HG02763 (cell line): ENCODE measurements around the gene STRN.
"Not testable (repeated sequence)": the region's sequence is repeated elsewhere in the genome, so short reads cannot be mapped to it uniquely, and the experiment has no call there.

Source experiments
- ATAC-seq: cut with Tn5 transposase; IDR thresholded peaks from one replicate; pipeline ENCODE4 v1.9.1; 2021; ENCODE audit warnings: mild to moderate bottlenecking, moderate library complexity; ENCODE audit not compliant: unreplicated experiment

The STRN gene

GRCh38 chr2:36915627-36916026 lies 50.7 kb downstream of the STRN start:
- ATAC-seq: no peak

- no peak for ATAC-seq
Observed at GRCh38 chr2:36912695-36913094, 53.6 kb downstream of the STRN start.

GRCh38 chr2:36911012-36911411 lies 55.3 kb downstream of the STRN start:
- ATAC-seq: no peak

- ATAC-seq: no peak
Observed at GRCh38 chr2:36906277-36906676, 60.1 kb downstream of the STRN start.

GRCh38 chr2:36904636-36905035 lies 61.7 kb downstream of the STRN start:
- ATAC-seq: no peak

GRCh38 chr2:36902385-36903120 lies 63.8 kb downstream of the STRN start:
- no peak for ATAC-seq

GRCh38 chr2:36892805-36893204 lies 73.5 kb downstream of the STRN start:
- no peak for ATAC-seq

- no peak for ATAC-seq
Observed at GRCh38 chr2:36889795-36890194, 76.5 kb downstream of the STRN start.

GRCh38 chr2:36887095-36887494 lies 79.2 kb downstream of the STRN start:
- ATAC-seq: not testable (repeated sequence)

- ATAC-seq: no peak
Observed at GRCh38 chr2:36886664-36887063, 79.7 kb downstream of the STRN start.

- no peak for ATAC-seq
Observed at GRCh38 chr2:36885605-36886004, 80.7 kb downstream of the STRN start.

- ATAC-seq: no peak
Observed at GRCh38 chr2:36882532-36882931, 83.8 kb downstream of the STRN start.

GRCh38 chr2:36881816-36882215 lies 84.5 kb downstream of the STRN start:
- ATAC-seq: no peak

GRCh38 chr2:36878429-36878828 lies 87.9 kb downstream of the STRN start:
- ATAC-seq: no peak

GRCh38 chr2:36871068-36871707 lies 95.1 kb downstream of the STRN start:
- no peak for ATAC-seq

- ATAC-seq: no peak
Observed at GRCh38 chr2:36869606-36870005, 96.7 kb downstream of the STRN start.

- ATAC-seq: no peak
Observed at GRCh38 chr2:36861896-36862295, 104.4 kb downstream of the STRN start.

GRCh38 chr2:36859366-36859792 lies 107.0 kb downstream of the STRN start:
- no peak for ATAC-seq

- no peak for ATAC-seq
Observed at GRCh38 chr2:36858551-36859365, 107.6 kb downstream of the STRN start.

GRCh38 chr2:36857713-36858112 lies 108.6 kb downstream of the STRN start:
- ATAC-seq: no peak

- ATAC-seq: no peak
Observed at GRCh38 chr2:36855429-36855828, 110.9 kb downstream of the STRN start.

- ATAC-seq: no peak
Observed at GRCh38 chr2:36854241-36854640, 112.1 kb downstream of the STRN start.
